ENCODE results near the gene SHBG. TPM values are rescaled to one million over a fixed set of nuclear protein-coding genes. Genes with fewer than 3 reads are reported as not detected.

SHBG gene
- total RNA-seq, 1 experiment from 2014 or later = not detected

DNA sequence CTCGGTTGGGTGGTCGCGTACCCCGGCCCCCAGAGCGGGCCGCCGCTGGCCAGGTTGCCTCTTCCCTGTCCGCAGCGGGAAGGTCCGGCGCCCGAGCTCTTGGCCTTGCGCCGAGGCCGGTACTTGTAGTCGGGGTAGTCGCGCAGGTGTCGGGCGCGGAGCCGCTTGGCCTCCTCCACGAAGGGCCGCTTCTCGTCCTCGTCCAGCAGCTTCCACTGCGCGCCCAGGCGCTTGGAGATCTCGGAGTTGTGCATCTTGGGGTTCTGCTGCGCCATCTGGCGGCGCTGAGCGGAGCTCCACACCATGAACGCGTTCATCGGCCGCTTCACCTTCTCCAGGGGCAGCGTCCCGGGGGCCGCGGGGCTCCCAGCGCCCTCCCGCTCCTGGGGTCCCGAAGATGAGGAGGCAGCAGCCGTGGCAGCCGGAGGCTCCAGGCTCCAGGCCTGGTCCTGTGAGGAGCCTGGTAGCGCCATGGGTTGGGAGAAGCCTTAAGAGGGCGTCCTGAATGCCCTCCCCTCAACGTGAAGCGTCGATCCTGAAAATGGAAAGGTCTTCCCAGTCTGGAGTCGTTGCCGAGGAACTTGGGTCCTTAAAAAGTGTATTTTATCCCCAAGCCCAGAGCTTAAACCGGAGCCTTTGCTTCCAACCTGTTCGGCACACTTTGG, 40.6 kb upstream of the SHBG start:
- intact Hi-C loops (cut with micrococcal nuclease; ENCODE audit: unreplicated experiment) = no loop called here

DNA sequence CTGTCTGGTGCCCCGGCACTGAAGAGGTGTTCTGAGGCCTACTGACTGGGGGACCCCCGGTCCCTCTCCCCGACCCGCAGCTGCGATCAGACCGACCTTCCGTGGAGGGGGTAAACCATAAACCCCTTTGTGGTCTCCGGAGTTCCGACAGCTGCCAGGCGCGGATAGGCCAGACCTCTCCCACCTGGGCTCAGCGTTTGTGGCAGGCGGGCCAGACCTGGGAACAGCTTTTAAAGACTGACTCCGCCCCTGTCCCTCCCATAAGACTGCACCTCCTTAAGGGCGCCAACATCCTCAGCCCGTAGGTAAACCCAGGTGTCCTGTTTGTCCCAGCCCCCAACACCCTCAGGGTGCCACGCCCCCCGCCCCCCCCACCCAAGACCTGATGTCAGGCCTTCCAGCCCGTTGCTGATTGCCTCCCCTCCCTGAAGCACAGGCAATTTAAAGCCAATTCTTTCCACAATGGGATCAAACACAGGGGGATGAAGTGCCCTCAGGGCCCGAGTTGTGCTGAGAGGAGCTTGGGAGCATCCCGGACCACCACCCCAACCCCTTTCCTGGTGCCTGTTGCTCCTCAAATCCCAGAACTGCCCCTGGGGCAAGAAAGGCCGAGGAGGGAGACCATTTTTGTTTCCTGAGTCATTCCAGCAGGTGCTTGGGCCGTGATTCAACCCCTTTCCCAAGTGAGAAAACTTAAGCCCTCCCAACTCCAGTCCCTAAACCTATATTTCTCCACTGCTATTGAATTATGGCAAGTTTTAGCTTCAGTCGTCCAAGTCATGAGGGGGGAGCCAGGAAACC, 39.8 kb upstream of the SHBG start, which contains the start of gene SOX15:
Gene SOX15 (minus strand): TSS at position 204 of the 801 bp plus-strand sequence. CDS start 418 bp downstream, outside the sequence.
- intact Hi-C loops (cut with micrococcal nuclease; ENCODE audit: unreplicated experiment) = no loop called here
- Histone ChIP-seq H3K9me3 (ENCODE audit: low read depth, low read length, poor library complexity, severe bottlenecking) (no peaks in the 10 kb centered on the region), H3K4me3 (ENCODE audit: low read depth, low read length, poor library complexity, severe bottlenecking) (no peak within 1 kb of the TSS), H3K27me3 (replicated peaks; ENCODE audit: insufficient read depth, low read depth, low read length, poor library complexity) (no peaks in the 10 kb centered on the region), H3K27ac (ENCODE audit: low read depth, low read length, poor library complexity, severe bottlenecking) (peak within 1 kb of the TSS; percentile 60), H3K4me1 (ENCODE audit: insufficient read depth, low read length, poor library complexity, severe bottlenecking) (peaks cover 6% of the 10 kb centered on the region), H3K36me3 (ENCODE audit: insufficient read depth, low read length, poor library complexity, severe bottlenecking) (peaks cover 79% of the 10 kb centered on the region)
- BruUV-seq (replicated peaks) = no TSS peak
- CTCF ChIA-PET = interaction anchor here (1.1 to 1.2 kb wide), 3 partner anchors 10 to 97 kb away, joined by 6 to 9 read pairs (median 7); partner anchors contain the start of genes CD68, TP53 and WRAP53
- DNase-seq (ENCODE audit: low spot score) = no peak
- TF ChIP-seq, protein P1, sequence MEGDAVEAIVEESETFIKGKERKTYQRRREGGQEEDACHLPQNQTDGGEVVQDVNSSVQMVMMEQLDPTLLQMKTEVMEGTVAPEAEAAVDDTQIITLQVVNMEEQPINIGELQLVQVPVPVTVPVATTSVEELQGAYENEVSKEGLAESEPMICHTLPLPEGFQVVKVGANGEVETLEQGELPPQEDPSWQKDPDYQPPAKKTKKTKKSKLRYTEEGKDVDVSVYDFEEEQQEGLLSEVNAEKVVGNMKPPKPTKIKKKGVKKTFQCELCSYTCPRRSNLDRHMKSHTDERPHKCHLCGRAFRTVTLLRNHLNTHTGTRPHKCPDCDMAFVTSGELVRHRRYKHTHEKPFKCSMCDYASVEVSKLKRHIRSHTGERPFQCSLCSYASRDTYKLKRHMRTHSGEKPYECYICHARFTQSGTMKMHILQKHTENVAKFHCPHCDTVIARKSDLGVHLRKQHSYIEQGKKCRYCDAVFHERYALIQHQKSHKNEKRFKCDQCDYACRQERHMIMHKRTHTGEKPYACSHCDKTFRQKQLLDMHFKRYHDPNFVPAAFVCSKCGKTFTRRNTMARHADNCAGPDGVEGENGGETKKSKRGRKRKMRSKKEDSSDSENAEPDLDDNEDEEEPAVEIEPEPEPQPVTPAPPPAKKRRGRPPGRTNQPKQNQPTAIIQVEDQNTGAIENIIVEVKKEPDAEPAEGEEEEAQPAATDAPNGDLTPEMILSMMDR (conservative IDR thresholded peaks at IDR 0.05; ENCODE audit: low read depth, low read length) = no peak
- TF ChIP-seq EZH2 (IDR thresholded peaks at IDR 0.05; ENCODE audit: borderline replicate concordance, low read depth, low read length, poor library complexity, severe bottlenecking) = no peak
- POLR2A ChIA-PET (ENCODE audit: low non-redundant PET) = interaction anchor here (1.7 kb wide), 1 partner anchor 98 kb away, joined by 3 read pairs; the partner anchor contains the start of gene WRAP53

More for the DNA sequence above, 40.6 kb upstream of the SHBG start:
- no TSS peak for BruUV-seq (replicated peaks)
- Histone ChIP-seq H3K4me1 (ENCODE audit: insufficient read depth, low read length, poor library complexity, severe bottlenecking) (peaks cover 10% of the 10 kb centered on the region), H3K27ac (ENCODE audit: low read depth, low read length, poor library complexity, severe bottlenecking) (peak overlapping the region; percentile 48), H3K9me3 (ENCODE audit: low read depth, low read length, poor library complexity, severe bottlenecking) (no peaks in the 10 kb centered on the region), H3K4me3 (ENCODE audit: low read depth, low read length, poor library complexity, severe bottlenecking) (no peak overlapping the region), H3K36me3 (ENCODE audit: insufficient read depth, low read length, poor library complexity, severe bottlenecking) (peaks cover 72% of the 10 kb centered on the region), H3K27me3 (replicated peaks; ENCODE audit: insufficient read depth, low read depth, low read length, poor library complexity) (no peaks in the 10 kb centered on the region)
- ChIA-PET POLR2A (ENCODE audit: low non-redundant PET) (interaction anchor here (0.5 to 1.7 kb wide), 2 partner anchors 99 to 105 kb away, joined by 3 read pairs; partner anchors contain the start of genes POLR2A and WRAP53), CTCF (interaction anchor here (0.6 to 1.2 kb wide), 8 partner anchors 9 to 544 kb away, joined by 3 to 9 read pairs (median 4); partner anchors contain the start of genes CD68, FXR2, TP53 and WRAP53)
- peak; percentile 90 for DNase-seq (ENCODE audit: low spot score)
- TF ChIP-seq, protein P1 (conservative IDR thresholded peaks at IDR 0.05; ENCODE audit: low read depth, low read length) = peak; percentile 94
- TF ChIP-seq EZH2 (IDR thresholded peaks at IDR 0.05; ENCODE audit: borderline replicate concordance, low read depth, low read length, poor library complexity, severe bottlenecking) = no peak

DNA sequence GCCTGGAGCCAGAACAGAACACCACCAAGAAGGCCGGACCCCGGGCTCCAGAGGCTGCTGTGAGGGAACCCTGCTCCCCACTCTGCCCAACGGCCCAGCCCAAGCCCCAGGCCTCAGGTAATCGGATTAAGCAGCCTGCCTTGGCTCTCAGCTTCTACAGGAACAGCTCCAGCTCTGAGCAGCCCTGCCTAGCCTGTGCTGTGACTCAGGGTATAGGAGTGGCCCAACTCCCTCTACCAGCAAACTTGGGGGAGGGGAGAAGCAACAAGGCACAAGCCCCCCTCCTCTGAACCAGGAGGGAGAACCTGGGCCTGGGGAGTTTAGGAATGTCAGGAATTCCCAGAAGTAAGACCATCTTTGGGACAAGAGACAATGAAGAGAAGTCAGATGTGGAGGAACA, 39.2 kb upstream of the SHBG start:
- H3K4me1 ChIP-seq (ENCODE audit: insufficient read depth, low read length, poor library complexity, severe bottlenecking) = no peaks in the 10 kb centered on the region
- POLR2A ChIA-PET (ENCODE audit: low non-redundant PET) = interaction anchor here (1.7 kb wide), 1 partner anchor 97 kb away, joined by 3 read pairs; the partner anchor contains the start of gene WRAP53
- DNase-seq (ENCODE audit: low spot score) = no peak
- CTCF ChIA-PET = no interaction called here
- peaks cover 83% of the 10 kb centered on the region for H3K36me3 ChIP-seq (ENCODE audit: insufficient read depth, low read length, poor library complexity, severe bottlenecking)
- no TSS peak for BruUV-seq (replicated peaks)
- no peak overlapping the region for H3K4me3 ChIP-seq (ENCODE audit: low read depth, low read length, poor library complexity, severe bottlenecking)
- TF ChIP-seq EZH2 (IDR thresholded peaks at IDR 0.05; ENCODE audit: borderline replicate concordance, low read depth, low read length, poor library complexity, severe bottlenecking) = no peak
- TF ChIP-seq, protein P1 (conservative IDR thresholded peaks at IDR 0.05; ENCODE audit: low read depth, low read length) = no peak
- H3K27me3 ChIP-seq (replicated peaks; ENCODE audit: insufficient read depth, low read depth, low read length, poor library complexity) = no peaks in the 10 kb centered on the region
- intact Hi-C loops (cut with micrococcal nuclease; ENCODE audit: unreplicated experiment) = no loop called here
- H3K9me3 ChIP-seq (ENCODE audit: low read depth, low read length, poor library complexity, severe bottlenecking) = no peaks in the 10 kb centered on the region
- peak overlapping the region; percentile 60 for H3K27ac ChIP-seq (ENCODE audit: low read depth, low read length, poor library complexity, severe bottlenecking)

Measured in A673 (cell line).